GM12874 (cell line): Measurements from ENCODE around the gene CHPF.

Experiments
- CTCF ChIP-seq: IDR thresholded peaks from 2 replicates; pipeline ENCODE4 v1.5.1; 2011; ENCODE audit warnings: low read depth, mild to moderate bottlenecking, control low read depth, low read length, moderate library complexity; ENCODE audit not compliant: insufficient read depth

Gene CHPF

GRCh38 chr2:219493086-219493485, 50.5 kb downstream of the CHPF start:
- TF ChIP-seq CTCF: no peak

- no peak for TF ChIP-seq CTCF
These were observed 51.0 kb downstream of the CHPF start for GRCh38 chr2:219492575-219492974.

GRCh38 chr2:219491278-219491963, 52.2 kb downstream of the CHPF start:
- no peak for TF ChIP-seq CTCF

GRCh38 chr2:219490600-219491130, 52.9 kb downstream of the CHPF start:
- no peak for TF ChIP-seq CTCF

GRCh38 chr2:219490186-219490585, 53.4 kb downstream of the CHPF start:
- no peak for TF ChIP-seq CTCF

- no peak for TF ChIP-seq CTCF
These were observed 54.3 kb downstream of the CHPF start for GRCh38 chr2:219489315-219489714.
